ENCODE measurements around the gene FARP1.

Gene FARP1

GRCh38 chr13:98157188-98157587, 14.3 kb downstream of the FARP1 start:
- H3K4me3 ChIP-seq (ENCODE audit: control insufficient read depth, low read depth, low read length), result no peak overlapping the region
- TF ChIP-seq CTCF (conservative IDR thresholded peaks at IDR 0.05; ENCODE audit: control insufficient read depth, insufficient read depth, low read depth, low read length), result no peak
- no peak for DNase-seq (ENCODE audit: low read depth)

- no peak for DNase-seq (ENCODE audit: low read depth)
- TF ChIP-seq CTCF (conservative IDR thresholded peaks at IDR 0.05; ENCODE audit: control insufficient read depth, insufficient read depth, low read depth, low read length), result no peak
- no peak overlapping the region for H3K4me3 ChIP-seq (ENCODE audit: control insufficient read depth, low read depth, low read length)
Measured at GRCh38 chr13:98157609-98158008, 14.7 kb downstream of the FARP1 start.

GRCh38 chr13:98158172-98158899, 15.4 kb downstream of the FARP1 start:
- TF ChIP-seq CTCF (conservative IDR thresholded peaks at IDR 0.05; ENCODE audit: control insufficient read depth, insufficient read depth, low read depth, low read length), result no peak
- H3K4me3 ChIP-seq (ENCODE audit: control insufficient read depth, low read depth, low read length), result no peak overlapping the region
- DNase-seq (ENCODE audit: low read depth), result no peak

- H3K4me3 ChIP-seq (ENCODE audit: control insufficient read depth, low read depth, low read length), result no peak overlapping the region
- no peak for DNase-seq (ENCODE audit: low read depth)
- TF ChIP-seq CTCF (conservative IDR thresholded peaks at IDR 0.05; ENCODE audit: control insufficient read depth, insufficient read depth, low read depth, low read length), result no peak
Measured at GRCh38 chr13:98162935-98163334, 20.0 kb downstream of the FARP1 start.

- no peak overlapping the region for H3K4me3 ChIP-seq (ENCODE audit: control insufficient read depth, low read depth, low read length)
- no peak for TF ChIP-seq CTCF (conservative IDR thresholded peaks at IDR 0.05; ENCODE audit: control insufficient read depth, insufficient read depth, low read depth, low read length)
- DNase-seq (ENCODE audit: low read depth), result no peak
Measured at GRCh38 chr13:98169331-98169730, 26.4 kb downstream of the FARP1 start.

GRCh38 chr13:98171900-98172589, 29.2 kb downstream of the FARP1 start:
- no peak for TF ChIP-seq CTCF (conservative IDR thresholded peaks at IDR 0.05; ENCODE audit: control insufficient read depth, insufficient read depth, low read depth, low read length)
- H3K4me3 ChIP-seq (ENCODE audit: control insufficient read depth, low read depth, low read length), result no peak overlapping the region
- peak; percentile 46 for DNase-seq (ENCODE audit: low read depth)
